WTC11 (cell line): ENCODE data around the gene C9orf40. TPM values are rescaled to one million over a fixed set of nuclear protein-coding genes. Genes with fewer than 3 reads are reported as not detected.

Experiments used
- EMX1 ChIP-seq: fragments of 250-450 bp; sonication (Bioruptor Pico); IDR thresholded peaks from 2 replicates; pipeline ENCODE4 v1.8.0; 2021; ENCODE audit warnings: mild to moderate bottlenecking
- FOXK1 ChIP-seq: sonication (generic); formaldehyde crosslinking; IDR thresholded peaks from 2 replicates; pipeline ENCODE4 v1.8.0; 2022; ENCODE audit warnings: mild to moderate bottlenecking, moderate library complexity, missing genetic modification reagents
- GABPB1 ChIP-seq: sonication (generic); formaldehyde crosslinking; IDR thresholded peaks from 2 replicates; pipeline ENCODE4 v1.8.1; 2023; ENCODE audit warnings: mild to moderate bottlenecking, missing genetic modification reagents
- NFE2L1 ChIP-seq: sonication (generic); formaldehyde crosslinking; IDR thresholded peaks from 2 replicates; pipeline ENCODE4 v1.8.1; 2023; ENCODE audit warnings: missing genetic modification reagents
- NR2C2 ChIP-seq: sonication (generic); formaldehyde crosslinking; IDR thresholded peaks from 2 replicates; pipeline ENCODE4 v1.8.0; 2022; ENCODE audit warnings: mild to moderate bottlenecking, missing genetic modification reagents
- RELA ChIP-seq: sonication (generic); formaldehyde crosslinking; IDR thresholded peaks from 2 replicates; pipeline ENCODE4 v1.8.1; 2022; ENCODE audit warnings: missing genetic modification reagents, mild to moderate bottlenecking, borderline replicate concordance
- SOX15 ChIP-seq: fragments of 250-450 bp; sonication (Bioruptor Pico); IDR thresholded peaks from 2 replicates; pipeline ENCODE4 v1.9.0; 2021; ENCODE audit warnings: mild to moderate bottlenecking
- TP53 ChIP-seq: sonication (generic); formaldehyde crosslinking; IDR thresholded peaks from 2 replicates; pipeline ENCODE4 v1.8.1; 2023; ENCODE audit warnings: mild to moderate bottlenecking, missing genetic modification reagents
- ZNF121 ChIP-seq: sonication (generic); formaldehyde crosslinking; IDR thresholded peaks from 2 replicates; pipeline ENCODE4 v1.8.0; 2023; ENCODE audit warnings: missing genetic modification reagents
- ZNF138 ChIP-seq: sonication (generic); formaldehyde crosslinking; conservative IDR thresholded peaks from 2 replicates; pipeline ENCODE4 v1.8.1; 2022; ENCODE audit warnings: mild to moderate bottlenecking, moderate library complexity, missing genetic modification reagents
- ZNF219 ChIP-seq: sonication (generic); formaldehyde crosslinking; IDR thresholded peaks from 2 replicates; pipeline ENCODE4 v1.8.0; 2023; ENCODE audit warnings: missing genetic modification reagents, mild to moderate bottlenecking, borderline replicate concordance
- ZNF396 ChIP-seq: fragments of 250-450 bp; sonication (Bioruptor Pico); IDR thresholded peaks from 2 replicates; pipeline ENCODE4 v1.8.0; 2021; ENCODE audit warnings: mild to moderate bottlenecking, moderate library complexity, borderline replicate concordance
- ZNF423 ChIP-seq: fragments of 250-450 bp; sonication (Bioruptor Pico); IDR thresholded peaks from 2 replicates; pipeline ENCODE4 v2.1.2; 2022; ENCODE audit warnings: mild to moderate bottlenecking, moderate library complexity
- total RNA-seq: library from RNA; stranded (reverse); gene quantifications from 3 replicates; pipeline ENCODE4 v1.2.3, GENCODE V29; 2021
- TF ChIP-seq, protein P1 (sequence below): sonication (generic); formaldehyde crosslinking; IDR thresholded peaks from 2 replicates; pipeline ENCODE4 v1.8.0; 2022; ENCODE audit warnings: missing genetic modification reagents
- TF ChIP-seq, protein P2 (sequence below): sonication (generic); formaldehyde crosslinking; IDR thresholded peaks from 2 replicates; pipeline ENCODE4 v1.8.1; 2022; ENCODE audit warnings: mild to moderate bottlenecking, missing genetic modification reagents, moderate library complexity, borderline replicate concordance
- TF ChIP-seq, protein P3 (sequence below): sonication (generic); formaldehyde crosslinking; IDR thresholded peaks from 2 replicates; pipeline ENCODE4 v1.8.1; 2023; ENCODE audit warnings: mild to moderate bottlenecking, missing genetic modification reagents, moderate library complexity
- TF ChIP-seq, protein P4 (sequence below): sonication (generic); formaldehyde crosslinking; IDR thresholded peaks from 2 replicates; pipeline ENCODE4 v1.8.1; 2023; ENCODE audit warnings: mild to moderate bottlenecking, missing genetic modification reagents, moderate library complexity
- TF ChIP-seq, protein P5 (sequence below): sonication (generic); formaldehyde crosslinking; IDR thresholded peaks from 2 replicates; pipeline ENCODE4 v1.8.0; 2022; ENCODE audit warnings: mild to moderate bottlenecking, missing genetic modification reagents
- TF ChIP-seq, protein P6 (sequence below): sonication (generic); formaldehyde crosslinking; IDR thresholded peaks from 2 replicates; pipeline ENCODE4 v1.8.1; 2022; ENCODE audit warnings: mild to moderate bottlenecking, moderate library complexity, missing genetic modification reagents
- TF ChIP-seq, protein P7 (sequence below): fragments of 250-450 bp; sonication (Bioruptor Pico); IDR thresholded peaks from 2 replicates; pipeline ENCODE4 v1.8.0; 2021; ENCODE audit warnings: mild to moderate bottlenecking
- TF ChIP-seq, protein P8 (sequence below): sonication (generic); formaldehyde crosslinking; conservative IDR thresholded peaks from 2 replicates; pipeline ENCODE4 v1.8.1; 2022; ENCODE audit warnings: mild to moderate bottlenecking, missing genetic modification reagents
- TF ChIP-seq, protein P9 (sequence below): sonication (generic); formaldehyde crosslinking; IDR thresholded peaks from 2 replicates; pipeline ENCODE4 v1.8.1; 2023; ENCODE audit warnings: mild to moderate bottlenecking, missing genetic modification reagents, borderline replicate concordance

Gene C9orf40
- total RNA-seq, 1 experiment from 2014 or later = 10.3 TPM

DNA sequence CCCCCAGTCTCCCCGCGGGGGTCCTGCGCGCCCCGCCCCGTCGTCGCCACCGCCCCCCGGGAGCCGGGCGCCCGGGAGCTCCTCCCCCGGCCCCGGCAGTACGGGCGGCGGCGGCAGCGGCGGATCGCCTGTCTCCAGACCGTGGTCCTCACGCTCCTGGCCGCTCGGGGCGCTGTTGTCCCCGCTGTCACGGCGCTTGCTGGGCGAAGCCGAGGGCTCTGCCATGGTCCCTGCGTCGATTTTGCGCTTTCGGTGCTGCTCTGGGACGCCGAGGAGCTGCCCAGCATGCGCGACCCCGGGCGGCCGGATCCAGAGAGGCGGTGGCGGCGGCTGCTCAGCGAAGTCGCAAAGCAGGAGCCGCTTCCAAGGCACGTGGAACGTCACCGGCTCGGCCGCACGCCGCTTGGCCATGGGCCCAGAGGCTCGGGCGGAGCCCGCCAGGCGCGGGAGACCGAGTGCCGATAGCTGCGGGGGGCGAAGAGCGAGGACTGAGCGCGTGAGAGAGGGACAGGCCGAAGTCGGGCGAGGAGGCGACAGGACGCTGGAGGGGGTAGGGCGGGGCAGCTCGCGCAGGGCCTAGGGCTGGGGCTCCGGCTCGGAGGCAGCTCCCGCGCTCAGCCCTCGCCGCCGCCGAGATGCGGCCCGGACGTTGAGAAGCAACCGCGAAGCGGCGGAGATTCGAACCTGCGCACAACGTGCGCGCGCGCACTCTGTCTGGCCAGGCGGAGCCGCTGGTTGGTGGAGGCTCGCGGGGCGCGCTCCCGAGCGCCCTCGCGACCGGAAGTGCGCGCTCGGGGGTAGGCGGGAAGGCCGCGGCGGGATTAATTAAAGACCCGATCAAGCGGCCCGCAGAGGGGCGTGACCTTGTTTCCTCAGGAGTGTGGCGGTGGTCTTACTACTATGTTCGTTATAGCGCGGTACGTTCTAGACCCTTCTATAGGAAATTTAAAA is at the start of gene C9orf40 (continued):
- TF ChIP-seq, protein P1, sequence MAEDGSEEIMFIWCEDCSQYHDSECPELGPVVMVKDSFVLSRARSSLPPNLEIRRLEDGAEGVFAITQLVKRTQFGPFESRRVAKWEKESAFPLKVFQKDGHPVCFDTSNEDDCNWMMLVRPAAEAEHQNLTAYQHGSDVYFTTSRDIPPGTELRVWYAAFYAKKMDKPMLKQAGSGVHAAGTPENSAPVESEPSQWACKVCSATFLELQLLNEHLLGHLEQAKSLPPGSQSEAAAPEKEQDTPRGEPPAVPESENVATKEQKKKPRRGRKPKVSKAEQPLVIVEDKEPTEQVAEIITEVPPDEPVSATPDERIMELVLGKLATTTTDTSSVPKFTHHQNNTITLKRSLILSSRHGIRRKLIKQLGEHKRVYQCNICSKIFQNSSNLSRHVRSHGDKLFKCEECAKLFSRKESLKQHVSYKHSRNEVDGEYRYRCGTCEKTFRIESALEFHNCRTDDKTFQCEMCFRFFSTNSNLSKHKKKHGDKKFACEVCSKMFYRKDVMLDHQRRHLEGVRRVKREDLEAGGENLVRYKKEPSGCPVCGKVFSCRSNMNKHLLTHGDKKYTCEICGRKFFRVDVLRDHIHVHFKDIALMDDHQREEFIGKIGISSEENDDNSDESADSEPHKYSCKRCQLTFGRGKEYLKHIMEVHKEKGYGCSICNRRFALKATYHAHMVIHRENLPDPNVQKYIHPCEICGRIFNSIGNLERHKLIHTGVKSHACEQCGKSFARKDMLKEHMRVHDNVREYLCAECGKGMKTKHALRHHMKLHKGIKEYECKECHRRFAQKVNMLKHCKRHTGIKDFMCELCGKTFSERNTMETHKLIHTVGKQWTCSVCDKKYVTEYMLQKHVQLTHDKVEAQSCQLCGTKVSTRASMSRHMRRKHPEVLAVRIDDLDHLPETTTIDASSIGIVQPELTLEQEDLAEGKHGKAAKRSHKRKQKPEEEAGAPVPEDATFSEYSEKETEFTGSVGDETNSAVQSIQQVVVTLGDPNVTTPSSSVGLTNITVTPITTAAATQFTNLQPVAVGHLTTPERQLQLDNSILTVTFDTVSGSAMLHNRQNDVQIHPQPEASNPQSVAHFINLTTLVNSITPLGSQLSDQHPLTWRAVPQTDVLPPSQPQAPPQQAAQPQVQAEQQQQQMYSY (CRISPR knock-in tag) = 0 out of 2 replicates have a peak, but pooled peaks have one; percentile 2
- TF ChIP-seq, protein P2, sequence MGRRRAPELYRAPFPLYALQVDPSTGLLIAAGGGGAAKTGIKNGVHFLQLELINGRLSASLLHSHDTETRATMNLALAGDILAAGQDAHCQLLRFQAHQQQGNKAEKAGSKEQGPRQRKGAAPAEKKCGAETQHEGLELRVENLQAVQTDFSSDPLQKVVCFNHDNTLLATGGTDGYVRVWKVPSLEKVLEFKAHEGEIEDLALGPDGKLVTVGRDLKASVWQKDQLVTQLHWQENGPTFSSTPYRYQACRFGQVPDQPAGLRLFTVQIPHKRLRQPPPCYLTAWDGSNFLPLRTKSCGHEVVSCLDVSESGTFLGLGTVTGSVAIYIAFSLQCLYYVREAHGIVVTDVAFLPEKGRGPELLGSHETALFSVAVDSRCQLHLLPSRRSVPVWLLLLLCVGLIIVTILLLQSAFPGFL = no peak
- TF ChIP-seq ZNF423 (CRISPR knock-in tag) = no peak
- TF ChIP-seq, protein P3, sequence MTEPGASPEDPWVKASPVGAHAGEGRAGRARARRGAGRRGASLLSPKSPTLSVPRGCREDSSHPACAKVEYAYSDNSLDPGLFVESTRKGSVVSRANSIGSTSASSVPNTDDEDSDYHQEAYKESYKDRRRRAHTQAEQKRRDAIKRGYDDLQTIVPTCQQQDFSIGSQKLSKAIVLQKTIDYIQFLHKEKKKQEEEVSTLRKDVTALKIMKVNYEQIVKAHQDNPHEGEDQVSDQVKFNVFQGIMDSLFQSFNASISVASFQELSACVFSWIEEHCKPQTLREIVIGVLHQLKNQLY (CRISPR knock-in tag) = peak; percentile 74; the same call in 1 of the 2 replicates
- TF ChIP-seq, protein P4, sequence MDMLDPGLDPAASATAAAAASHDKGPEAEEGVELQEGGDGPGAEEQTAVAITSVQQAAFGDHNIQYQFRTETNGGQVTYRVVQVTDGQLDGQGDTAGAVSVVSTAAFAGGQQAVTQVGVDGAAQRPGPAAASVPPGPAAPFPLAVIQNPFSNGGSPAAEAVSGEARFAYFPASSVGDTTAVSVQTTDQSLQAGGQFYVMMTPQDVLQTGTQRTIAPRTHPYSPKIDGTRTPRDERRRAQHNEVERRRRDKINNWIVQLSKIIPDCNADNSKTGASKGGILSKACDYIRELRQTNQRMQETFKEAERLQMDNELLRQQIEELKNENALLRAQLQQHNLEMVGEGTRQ (CRISPR knock-in tag) = no peak
- TF ChIP-seq EMX1 = 0 out of 2 replicates have a peak, but pooled peaks have one; percentile 14
- TF ChIP-seq FOXK1 (CRISPR knock-in tag) = peak; percentile 38; the same call in 1 of the 2 replicates
- TF ChIP-seq ZNF219 (CRISPR knock-in tag) = peak; percentile 21; the same call in 1 of the 2 replicates
- peak; percentile 89; the same call in 1 of the 2 replicates for TF ChIP-seq RELA (CRISPR knock-in tag)
- TF ChIP-seq SOX15 (CRISPR knock-in tag) = no peak
- TF ChIP-seq, protein P5, sequence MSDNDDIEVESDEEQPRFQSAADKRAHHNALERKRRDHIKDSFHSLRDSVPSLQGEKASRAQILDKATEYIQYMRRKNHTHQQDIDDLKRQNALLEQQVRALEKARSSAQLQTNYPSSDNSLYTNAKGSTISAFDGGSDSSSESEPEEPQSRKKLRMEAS (CRISPR knock-in tag) = peak; percentile 89
- TF ChIP-seq NFE2L1 (CRISPR knock-in tag) = no peak; the same call in 1 of the 2 replicates
- peak; percentile 72 for TF ChIP-seq TP53 (CRISPR knock-in tag)
- TF ChIP-seq, protein P6, sequence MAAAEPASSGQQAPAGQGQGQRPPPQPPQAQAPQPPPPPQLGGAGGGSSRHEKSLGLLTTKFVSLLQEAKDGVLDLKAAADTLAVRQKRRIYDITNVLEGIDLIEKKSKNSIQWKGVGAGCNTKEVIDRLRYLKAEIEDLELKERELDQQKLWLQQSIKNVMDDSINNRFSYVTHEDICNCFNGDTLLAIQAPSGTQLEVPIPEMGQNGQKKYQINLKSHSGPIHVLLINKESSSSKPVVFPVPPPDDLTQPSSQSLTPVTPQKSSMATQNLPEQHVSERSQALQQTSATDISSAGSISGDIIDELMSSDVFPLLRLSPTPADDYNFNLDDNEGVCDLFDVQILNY (CRISPR knock-in tag) = peak; percentile 81
- TF ChIP-seq ZNF138 (CRISPR knock-in tag) = no peak
- TF ChIP-seq, protein P7, sequence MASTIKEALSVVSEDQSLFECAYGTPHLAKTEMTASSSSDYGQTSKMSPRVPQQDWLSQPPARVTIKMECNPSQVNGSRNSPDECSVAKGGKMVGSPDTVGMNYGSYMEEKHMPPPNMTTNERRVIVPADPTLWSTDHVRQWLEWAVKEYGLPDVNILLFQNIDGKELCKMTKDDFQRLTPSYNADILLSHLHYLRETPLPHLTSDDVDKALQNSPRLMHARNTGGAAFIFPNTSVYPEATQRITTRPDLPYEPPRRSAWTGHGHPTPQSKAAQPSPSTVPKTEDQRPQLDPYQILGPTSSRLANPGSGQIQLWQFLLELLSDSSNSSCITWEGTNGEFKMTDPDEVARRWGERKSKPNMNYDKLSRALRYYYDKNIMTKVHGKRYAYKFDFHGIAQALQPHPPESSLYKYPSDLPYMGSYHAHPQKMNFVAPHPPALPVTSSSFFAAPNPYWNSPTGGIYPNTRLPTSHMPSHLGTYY = 0 out of 2 replicates have a peak, but pooled peaks have one; percentile 55
- no peak for TF ChIP-seq ZNF396
- TF ChIP-seq GABPB1 (CRISPR knock-in tag) = no peak
- no peak for TF ChIP-seq NR2C2 (CRISPR knock-in tag)
- TF ChIP-seq, protein P8, sequence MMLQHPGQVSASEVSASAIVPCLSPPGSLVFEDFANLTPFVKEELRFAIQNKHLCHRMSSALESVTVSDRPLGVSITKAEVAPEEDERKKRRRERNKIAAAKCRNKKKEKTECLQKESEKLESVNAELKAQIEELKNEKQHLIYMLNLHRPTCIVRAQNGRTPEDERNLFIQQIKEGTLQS = peak; percentile 69; the same call in 1 of the 2 replicates
- TF ChIP-seq, protein P9, sequence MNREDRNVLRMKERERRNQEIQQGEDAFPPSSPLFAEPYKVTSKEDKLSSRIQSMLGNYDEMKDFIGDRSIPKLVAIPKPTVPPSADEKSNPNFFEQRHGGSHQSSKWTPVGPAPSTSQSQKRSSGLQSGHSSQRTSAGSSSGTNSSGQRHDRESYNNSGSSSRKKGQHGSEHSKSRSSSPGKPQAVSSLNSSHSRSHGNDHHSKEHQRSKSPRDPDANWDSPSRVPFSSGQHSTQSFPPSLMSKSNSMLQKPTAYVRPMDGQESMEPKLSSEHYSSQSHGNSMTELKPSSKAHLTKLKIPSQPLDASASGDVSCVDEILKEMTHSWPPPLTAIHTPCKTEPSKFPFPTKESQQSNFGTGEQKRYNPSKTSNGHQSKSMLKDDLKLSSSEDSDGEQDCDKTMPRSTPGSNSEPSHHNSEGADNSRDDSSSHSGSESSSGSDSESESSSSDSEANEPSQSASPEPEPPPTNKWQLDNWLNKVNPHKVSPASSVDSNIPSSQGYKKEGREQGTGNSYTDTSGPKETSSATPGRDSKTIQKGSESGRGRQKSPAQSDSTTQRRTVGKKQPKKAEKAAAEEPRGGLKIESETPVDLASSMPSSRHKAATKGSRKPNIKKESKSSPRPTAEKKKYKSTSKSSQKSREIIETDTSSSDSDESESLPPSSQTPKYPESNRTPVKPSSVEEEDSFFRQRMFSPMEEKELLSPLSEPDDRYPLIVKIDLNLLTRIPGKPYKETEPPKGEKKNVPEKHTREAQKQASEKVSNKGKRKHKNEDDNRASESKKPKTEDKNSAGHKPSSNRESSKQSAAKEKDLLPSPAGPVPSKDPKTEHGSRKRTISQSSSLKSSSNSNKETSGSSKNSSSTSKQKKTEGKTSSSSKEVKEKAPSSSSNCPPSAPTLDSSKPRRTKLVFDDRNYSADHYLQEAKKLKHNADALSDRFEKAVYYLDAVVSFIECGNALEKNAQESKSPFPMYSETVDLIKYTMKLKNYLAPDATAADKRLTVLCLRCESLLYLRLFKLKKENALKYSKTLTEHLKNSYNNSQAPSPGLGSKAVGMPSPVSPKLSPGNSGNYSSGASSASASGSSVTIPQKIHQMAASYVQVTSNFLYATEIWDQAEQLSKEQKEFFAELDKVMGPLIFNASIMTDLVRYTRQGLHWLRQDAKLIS (CRISPR knock-in tag) = peak; percentile 29; the same call in 1 of the 2 replicates
- peak; percentile 58; the same call in 1 of the 2 replicates for TF ChIP-seq ZNF121 (CRISPR knock-in tag)
